Ramos (cell line): ENCODE measurements around the gene PKIB.

ENCODE experiments used
- in situ Hi-C: fragments of 300-500 bp; cut with MboI; formaldehyde crosslinking; loops from one replicate; pipeline ENCODE4 v1.14.3; 2022; ENCODE audit warnings: low sequenced_read_pairs; ENCODE audit not compliant: unreplicated experiment

PKIB gene

DNA sequence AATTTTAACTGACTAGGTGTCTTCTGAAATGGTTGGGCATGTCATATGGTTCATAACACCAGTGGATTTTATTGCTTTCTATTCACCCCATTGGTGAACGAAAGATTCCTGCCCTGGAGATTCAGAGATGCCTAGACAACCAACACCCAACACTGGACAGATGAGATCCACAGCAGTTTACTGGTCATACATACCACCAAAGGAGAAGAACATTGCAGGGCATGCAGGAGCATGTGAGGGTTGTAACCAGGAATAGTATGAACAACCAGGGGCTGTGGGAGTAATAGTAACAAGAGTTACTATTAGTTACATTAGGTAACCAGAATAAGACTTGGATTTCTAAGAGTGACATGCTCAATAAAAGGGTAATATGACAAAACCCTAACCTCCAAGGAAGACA is 91.5 kb downstream of the PKIB start:
- in situ Hi-C loops: no loop called here

DNA sequence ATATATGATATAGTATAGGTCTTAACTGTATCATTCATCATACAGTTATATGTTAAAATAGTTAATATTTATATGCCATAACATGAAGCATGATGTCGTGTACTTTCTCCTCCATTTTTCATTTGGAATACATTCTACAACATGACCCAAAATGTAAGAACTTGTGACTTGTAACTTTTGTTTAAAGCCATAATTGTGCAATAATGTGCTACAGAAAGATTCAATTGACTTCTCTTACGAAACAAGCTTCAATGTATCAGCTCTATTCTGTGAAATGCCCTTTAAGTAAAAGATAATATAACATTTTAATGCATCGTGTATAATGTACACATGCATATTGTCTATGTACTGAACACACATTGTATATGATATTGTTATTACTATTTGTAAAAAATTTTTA is 92.6 kb downstream of the PKIB start:
- in situ Hi-C loops: no loop called here

DNA sequence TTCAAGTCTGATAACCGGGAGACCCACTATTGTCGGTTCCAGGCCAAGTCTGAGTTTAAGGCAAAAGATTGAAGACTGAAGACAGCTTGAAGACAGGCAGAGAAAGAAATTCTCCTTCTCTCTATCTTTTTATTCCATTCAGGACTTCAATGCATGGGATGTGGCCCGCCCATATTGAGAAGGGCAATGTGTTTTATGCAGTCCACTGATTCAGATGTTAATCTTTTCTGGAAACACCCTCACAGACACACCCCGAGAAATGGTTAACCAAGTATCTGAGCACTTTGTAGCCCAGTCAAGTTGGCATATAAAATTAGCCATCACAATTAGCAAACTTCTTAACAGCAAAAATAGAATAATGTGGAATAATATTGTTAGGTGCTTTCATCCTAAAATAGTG is 93.9 kb downstream of the PKIB start:
- in situ Hi-C loops: no loop called here

DNA sequence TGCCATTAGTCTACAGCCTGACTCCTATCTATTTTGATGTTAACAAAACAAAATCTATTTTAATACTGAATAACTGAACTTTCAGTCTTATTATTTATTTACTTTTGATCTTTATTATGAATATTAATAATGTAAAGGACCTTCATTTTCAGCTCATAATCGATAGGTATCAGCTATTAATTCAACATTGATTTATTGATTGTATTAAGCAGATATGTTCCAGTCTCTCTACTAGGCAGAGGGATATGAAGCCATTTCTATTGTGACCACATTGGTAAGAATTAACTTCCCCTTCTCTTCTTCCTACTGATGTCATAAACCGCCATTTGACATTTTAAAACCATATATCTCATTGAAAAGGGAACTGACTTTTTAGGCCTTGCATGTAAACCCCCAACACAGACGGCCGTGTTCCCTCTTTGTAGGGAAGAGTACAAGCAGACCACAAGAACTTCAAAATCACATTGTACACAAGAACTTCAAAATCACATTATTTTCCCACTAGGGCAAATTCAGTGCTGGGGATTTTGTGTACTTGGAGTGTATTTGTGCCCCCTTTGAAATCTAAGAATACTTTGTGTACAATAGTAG is 99.8 kb downstream of the PKIB start:
- in situ Hi-C loops: no loop called here

DNA sequence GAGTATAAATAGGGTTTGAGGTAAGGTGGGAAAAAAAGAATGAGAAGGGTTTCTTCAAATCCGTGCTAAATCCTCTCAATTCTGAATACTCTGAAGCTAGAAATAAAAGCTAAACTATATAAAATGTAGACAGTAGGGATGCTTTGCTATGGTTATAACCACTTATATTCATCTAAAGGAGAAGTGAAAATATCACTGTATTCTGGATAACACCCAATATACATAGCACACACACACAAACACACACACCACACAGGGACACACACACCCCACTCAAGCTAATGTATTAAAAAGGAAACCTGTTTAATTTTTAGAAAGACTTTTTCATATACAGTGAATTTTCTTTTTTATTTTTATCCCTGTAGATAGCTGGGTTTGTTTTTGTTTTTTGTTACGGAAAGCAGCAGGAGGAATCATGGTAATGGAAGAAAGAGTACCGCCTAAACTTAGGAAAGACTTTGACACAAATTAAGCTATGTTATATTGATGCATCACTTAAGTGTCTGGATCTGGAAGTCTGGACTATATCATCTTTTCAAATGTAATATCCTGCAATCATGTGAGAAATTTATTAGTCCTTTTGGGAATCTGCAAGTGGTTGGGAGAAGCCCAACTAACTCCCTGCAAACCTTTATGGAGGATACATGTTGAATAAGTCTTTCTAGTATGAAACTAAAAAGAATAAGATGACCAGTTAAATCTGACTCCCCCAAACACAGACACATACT is 100.9 kb downstream of the PKIB start:
- in situ Hi-C loops: no loop called here

DNA sequence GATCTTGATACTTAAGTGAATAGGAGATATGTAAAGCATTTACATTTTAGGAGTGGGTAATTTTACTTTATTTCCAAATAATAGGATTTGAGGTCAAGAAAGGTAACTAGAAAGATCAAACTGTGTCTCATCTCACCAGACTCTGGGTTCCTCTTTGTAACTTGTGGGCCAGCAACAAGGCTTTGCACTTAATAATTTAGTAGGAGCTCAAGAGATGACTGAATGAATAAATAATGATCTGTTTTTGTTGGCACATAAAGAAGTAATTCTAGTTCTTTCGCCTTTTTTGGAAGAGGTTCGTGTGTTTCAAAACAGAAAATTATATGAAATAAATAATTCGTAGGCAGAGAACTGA is 101.9 kb downstream of the PKIB start:
- in situ Hi-C loops: no loop called here

DNA sequence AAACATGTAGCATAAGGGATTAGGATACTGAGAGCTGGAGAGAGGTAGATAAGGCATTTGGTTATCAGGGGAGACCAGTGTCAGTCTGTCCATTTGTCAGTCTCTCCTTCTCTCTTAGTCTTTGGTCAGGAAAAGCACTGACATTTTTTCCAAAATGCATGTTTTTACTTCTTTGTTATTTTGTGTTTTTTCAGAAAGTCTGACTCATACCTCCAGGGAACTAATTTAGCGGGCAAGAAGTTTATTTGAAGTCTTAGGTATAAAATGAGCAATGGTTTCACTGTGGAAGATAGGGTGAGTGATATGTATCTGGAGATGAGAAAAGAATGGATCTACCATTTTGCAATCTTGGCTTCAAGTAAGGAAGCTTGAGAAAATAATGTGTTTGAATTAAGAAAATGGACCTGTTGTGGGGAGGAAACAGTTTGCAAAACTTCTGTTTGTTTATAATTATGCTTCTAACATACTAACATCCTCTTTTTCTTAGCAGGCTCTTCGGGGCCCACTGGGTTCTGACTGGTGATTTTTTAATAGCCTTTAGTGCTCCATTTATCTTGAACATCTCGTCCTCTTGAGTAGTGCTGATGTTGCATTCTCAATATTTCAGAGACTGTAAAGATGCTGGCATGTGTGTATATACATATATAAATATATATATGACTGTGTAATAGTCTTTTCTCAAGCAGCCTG is 102.4 kb downstream of the PKIB start:
- in situ Hi-C loops: no loop called here

DNA sequence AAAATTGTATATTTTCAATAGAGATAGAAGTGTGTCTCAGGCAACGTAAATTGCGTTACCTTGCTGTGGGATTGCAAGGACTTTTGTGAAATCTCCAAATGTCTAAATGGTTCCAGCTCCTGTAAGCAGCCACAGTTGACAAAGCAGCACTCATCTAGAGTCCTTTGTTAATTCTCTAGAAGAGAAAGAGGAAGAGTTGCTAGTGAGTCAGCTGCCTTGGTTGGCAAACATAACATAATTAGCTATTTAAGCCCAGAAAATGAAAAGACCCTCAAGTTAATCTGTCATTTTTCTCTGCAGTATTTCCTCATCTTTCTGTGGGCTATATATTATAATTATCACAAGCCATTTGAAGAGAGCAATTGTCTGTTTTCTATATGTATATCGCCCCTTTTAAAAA is 102.9 kb downstream of the PKIB start:
- in situ Hi-C loops: no loop called here

DNA sequence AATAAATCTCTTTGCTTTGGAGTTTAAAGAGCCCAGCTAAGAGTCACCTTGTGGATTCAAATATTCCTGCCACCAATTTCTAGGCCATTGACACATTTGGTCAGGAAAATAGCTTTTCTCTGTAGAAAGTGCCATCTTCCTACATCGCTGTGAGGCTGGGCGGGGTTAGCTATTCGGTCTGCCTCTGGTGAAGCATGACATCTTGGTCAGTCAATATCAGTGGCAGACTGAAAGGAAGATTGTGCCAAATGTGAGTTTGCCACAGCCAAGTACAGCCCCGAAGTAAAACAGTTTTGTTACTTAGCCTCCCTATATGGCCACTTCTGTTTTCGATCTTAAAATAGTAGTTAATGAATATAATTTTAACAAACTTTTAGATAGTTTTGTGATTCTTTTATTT is 103.9 kb downstream of the PKIB start:
- in situ Hi-C loops: no loop called here

DNA sequence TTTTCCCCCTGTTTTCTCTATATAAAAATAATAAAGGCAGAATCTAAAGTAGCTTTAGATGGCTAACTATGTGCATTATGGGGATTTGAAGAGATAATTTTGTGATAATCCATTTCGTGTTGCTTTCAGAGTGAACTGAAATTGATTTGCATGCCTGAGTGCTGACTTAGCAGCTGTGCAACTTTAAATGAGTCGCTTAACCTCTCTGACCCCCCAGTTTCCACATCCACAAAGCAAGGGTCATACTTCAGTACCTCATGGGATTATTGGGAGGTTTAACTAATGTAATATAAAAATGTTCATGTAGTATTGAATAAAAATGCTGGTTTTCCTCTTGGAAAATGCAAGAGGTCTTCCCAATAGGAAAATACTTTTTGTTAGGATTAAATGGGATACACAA is 105.5 kb downstream of the PKIB start:
- in situ Hi-C loops: no loop called here

DNA sequence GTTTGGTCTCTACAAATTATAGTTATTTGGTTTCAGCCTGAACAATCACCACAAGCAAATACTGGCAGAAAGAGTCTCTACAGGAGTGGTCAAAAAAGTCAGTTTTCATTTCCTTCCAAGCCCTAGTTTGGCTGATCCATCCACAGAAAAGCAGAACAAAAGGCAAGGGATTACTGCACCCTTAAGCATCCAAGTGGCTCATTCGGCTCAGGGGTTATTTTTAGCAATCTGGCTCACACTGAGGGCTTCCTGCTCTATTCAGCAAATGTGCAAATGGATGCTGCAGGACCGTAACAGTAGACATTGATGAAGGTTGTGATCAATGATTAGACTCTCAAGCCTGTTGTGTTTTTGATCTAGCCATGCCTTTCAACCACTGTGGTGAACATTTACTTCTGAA is 107.1 kb downstream of the PKIB start:
- in situ Hi-C loops: no loop called here

DNA sequence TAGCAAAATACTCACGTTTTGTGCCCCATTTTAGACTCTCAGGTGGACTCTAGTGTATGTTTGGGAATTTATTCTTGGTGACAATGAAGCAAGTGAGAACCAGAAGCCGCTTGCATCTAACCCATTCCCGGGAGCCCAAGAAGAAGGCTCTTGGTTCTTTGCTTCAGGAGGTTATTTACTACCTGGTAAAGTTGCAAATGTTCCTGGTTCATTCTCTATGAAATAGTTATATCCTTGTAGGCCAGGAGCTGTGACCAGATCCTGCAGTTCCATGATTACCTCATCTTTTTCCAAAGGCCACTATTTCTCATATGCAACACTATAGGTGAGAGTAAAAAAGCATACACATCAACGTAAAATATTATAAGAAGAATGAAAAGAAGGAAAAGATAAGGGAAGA is 108.4 kb downstream of the PKIB start:
- in situ Hi-C loops: no loop called here

DNA sequence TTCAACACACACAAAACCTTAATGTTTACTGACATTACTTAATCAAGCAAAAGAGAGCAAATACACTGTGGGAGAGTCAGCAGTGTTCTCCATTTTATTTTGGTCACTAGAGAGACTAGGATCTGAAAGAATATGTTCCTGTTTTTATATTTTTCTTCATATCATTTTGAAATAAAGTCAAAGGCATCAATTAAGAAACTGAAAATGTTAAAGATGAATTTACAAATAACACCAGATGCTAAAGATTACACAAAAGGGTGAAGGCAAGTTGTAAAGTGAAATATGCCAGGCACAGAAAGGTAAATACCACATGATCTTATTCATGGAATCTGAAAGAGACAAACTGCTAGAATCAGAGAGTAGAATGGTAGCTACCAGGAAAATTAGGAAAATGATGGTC is 109.0 kb downstream of the PKIB start:
- in situ Hi-C loops: no loop called here

DNA sequence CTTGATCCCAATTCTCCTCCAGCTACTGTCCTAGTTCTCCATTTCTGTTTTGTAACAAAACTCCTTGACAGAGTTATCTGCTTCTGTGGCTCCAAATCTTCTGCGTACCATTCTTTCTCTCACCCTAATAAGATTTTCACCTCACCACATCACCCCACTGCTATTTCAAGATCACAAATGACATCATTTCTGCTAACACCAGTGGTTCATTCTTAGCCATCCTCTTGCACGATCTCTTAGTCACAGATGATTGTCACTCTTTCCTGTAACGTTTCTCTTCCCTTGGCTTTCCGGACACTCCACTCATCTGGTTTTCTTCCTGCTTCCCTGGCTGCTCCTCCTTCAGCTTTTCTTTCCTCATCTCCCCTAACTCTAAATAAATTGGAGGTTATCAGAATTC is 112.5 kb downstream of the PKIB start:
- in situ Hi-C loops: no loop called here

DNA sequence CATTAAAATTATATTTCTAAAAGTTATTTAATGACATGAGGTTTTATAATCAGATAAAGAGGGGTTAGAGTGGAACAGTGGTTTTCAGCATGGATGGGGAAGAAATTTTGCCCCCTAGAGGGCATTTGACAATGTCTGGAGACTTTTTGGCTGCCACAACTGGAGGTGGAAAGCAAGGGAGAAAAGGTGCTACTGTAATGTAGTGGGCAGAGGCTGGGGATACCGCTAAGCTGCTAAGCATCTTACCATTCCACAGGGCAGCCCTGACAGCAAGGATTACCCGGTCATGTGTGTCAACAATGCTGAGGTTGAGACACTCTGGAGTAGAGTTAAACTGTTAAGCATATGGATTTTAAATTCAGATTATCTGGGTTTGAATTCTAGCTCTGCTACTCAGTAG is 116.4 kb downstream of the PKIB start:
- in situ Hi-C loops: loop anchor here (25.0 kb wide), 1 partner anchor 111 kb away; no protein-coding TSS in a partner anchor

DNA sequence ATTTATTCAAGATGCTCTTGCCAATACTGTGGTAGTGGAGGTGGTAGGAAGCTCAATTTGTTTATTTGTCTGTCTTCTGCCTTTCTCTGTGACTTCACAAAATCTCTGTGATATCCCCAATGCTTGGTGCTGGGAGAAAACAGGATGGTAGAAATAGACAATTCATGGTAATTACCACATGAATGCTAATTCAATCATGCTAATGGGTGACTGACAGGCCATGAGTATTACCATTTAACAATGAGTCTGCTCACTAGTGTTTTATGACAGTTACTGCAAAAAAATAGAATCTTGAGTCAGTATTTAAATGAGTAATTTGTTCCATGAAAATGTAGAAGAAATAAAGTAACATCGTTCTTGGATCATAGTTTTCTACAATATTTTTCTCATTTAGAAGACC is 117.0 kb downstream of the PKIB start:
- in situ Hi-C loops: loop anchor here (25.0 kb wide), 1 partner anchor 110 kb away; no protein-coding TSS in a partner anchor

DNA sequence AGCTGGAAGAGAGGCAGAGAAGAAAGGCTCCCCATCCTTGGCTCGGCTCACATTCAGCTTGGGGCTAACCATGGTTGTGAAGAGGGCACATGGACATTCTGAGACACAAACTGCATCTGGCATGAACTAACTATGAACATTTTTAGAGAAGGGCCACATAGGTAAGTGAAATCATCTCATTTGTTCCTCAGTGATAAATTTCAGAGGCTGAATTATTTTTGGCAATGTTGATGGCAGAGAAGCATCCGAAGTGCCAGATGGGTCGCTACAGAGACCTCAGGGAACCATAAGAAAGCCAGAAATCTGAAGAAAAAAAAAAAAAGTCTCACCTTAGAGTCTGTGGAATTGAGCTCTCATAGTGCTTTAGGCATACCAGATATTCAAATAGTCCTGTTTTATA is 120.1 kb downstream of the PKIB start:
- in situ Hi-C loops: loop anchor here (25.0 kb wide), 1 partner anchor 107 kb away; no protein-coding TSS in a partner anchor

DNA sequence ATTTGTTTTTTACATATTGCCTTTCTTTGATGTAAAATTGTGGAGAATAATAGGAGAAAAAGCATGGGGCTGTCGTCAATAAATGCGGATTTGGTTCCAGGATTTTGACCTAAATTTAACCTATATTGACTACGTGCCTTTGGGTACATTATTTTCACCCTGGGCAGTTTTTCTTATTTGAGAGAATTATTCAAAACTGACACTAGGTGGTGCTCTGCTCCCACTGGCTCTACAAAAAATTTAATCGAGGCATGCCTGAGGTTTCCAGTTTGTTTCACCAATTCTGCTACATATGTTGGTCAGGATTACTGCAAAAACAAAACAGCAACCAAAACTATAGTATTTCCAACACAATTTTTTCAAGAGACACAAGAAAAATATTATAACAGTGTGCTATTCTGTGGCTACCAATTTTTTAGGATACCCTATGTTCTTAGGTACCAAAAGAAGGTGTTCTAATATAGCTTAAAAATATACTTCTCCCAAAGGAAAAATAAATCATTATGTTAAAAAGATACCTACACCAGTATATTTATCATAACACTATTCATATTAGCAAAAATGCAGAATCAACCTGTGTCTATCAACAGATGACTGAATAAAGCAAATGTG is 120.7 kb downstream of the PKIB start:
- in situ Hi-C loops: loop anchor here (25.0 kb wide), 1 partner anchor 106 kb away; no protein-coding TSS in a partner anchor

DNA sequence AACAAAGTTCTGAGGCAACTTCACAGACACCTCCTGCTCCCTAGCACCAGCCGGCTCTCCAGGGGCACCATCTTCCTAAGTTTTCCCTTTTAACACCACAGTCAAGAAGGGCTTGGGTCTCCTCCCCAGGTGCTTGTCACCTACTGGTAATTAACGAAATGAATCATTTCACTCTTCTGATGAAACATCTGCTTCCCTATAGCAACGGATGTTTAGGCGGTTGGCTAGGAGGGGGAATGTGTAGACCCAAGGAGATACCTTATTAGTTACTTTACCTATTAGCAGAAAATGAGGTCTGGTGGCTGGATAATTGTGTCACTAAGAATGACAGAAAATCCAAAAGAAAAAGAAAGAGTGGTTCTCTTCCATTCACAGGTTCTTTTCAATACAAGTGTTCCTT is 123.1 kb downstream of the PKIB start:
- in situ Hi-C loops: loop anchor here (25.0 kb wide), 1 partner anchor 104 kb away; no protein-coding TSS in a partner anchor

DNA sequence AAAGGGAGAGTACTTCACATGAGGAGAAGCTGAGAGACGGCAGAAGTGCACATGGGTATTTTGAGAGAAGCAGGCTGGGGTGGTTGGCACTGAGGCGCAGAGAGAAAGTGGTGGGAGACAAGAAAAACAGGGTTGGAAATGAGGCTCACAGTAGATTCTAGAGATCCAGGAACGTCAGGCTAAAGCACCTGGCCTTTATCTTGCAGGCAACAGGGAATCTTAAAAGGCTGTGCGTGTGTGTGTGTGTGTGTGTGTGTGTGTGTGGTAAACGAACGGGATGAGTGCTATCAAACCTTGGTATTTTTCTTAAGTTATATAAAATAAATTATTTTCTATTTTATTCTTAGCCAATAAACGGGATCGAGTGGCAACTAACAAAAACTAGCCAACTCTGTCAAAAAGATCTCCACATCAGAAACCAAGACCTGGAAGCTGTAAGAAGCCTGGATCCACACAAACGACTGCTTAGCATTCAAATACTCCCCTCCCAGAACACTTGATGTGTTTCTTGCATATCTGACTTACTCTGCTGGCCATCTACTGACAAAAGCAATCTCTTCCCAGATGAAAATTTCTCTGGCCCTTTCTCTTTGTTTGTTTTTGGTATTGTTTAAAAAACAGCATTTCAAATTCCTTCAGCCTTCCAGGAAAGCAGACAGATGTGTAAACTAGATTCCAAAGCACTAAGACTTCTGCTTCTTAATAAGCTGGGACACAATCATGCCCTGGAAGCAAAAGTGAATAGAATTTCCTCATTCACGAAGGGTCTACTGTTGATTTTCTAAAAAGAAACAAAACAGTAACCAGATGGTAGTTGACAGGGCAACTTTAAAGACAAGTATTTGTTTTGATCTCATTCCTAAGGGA is 124.6 kb downstream of the PKIB start:
- in situ Hi-C loops: loop anchor here (25.0 kb wide), 1 partner anchor 103 kb away; no protein-coding TSS in a partner anchor
